PFSK-1 (cell line): ENCODE data around the gene MUC5AC.

Experiments used
- FOXP2 ChIP-seq: optimal IDR thresholded peaks from 2 replicates; pipeline ENCODE3; 2011; ENCODE audit warnings: borderline replicate concordance, control low read depth, inconsistent platforms; ENCODE audit not compliant: insufficient read depth; ENCODE audit errors: extremely low read length, extremely low read depth
- POLR2AphosphoS5 ChIP-seq: IDR thresholded peaks from 2 replicates; pipeline ENCODE4 v1.6.1; 2012; ENCODE audit warnings: low read depth, mild to moderate bottlenecking, control low read depth, low read length, moderate library complexity
- SIN3A ChIP-seq: IDR thresholded peaks from 2 replicates; pipeline ENCODE4 v1.6.1; 2012; ENCODE audit warnings: mild to moderate bottlenecking, low read length, moderate library complexity, borderline replicate concordance; ENCODE audit not compliant: insufficient read depth
- TAF1 ChIP-seq: IDR thresholded peaks from 2 replicates; pipeline ENCODE4 v1.6.1; 2012; ENCODE audit warnings: low read length, control low read depth, borderline replicate concordance; ENCODE audit not compliant: insufficient read depth
- TF ChIP-seq, protein P1 (sequence below), 2 experiments: IDR thresholded peaks; 2 replicates each; pipeline versions ENCODE4 v1.6.1 to v1.8.0; 2011 to 2012; ENCODE audit warnings: low read depth in 2 of 2, low read length in 2 of 2, control low read depth in 1 of 2, inconsistent platforms in 1 of 2, mild to moderate bottlenecking in 1 of 2, moderate library complexity in 1 of 2; ENCODE audit not compliant: insufficient read depth in 1 of 2

The MUC5AC gene

DNA sequence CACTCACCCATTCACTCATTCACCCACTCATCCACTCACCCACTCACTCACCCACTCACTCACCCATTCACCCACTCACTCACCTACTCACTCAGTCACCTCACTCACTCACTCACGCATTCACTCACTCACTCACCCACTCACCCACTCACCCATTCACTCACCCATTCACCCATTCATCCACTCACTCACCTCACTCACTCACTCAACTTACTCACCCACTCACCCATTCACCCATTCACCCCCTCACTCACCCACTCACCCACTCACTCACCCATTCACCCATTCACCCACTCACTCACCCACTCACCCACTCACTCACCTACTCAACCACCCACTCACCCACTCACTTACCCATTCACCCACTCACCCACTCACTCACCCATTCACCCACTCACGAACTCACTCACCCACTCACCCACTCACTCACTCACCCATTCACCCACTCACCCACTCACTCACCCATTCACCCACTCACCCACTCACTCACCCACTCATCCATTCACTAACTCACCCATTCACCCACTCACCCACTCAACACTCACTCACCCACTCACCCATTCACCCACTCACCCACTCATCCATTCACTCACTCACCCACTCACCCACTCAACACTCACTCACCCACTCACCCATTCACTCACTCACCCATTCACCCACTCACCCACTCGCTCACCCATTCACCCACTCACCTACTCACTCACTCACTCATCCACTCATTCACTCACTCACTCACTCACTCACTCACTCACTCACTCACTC, 13.7 kb downstream of the MUC5AC start:
- TF ChIP-seq SIN3A (no peak), TAF1 (no peak), POLR2AphosphoS5 (no peak), FOXP2 (no peak)
- TF ChIP-seq, protein P1, sequence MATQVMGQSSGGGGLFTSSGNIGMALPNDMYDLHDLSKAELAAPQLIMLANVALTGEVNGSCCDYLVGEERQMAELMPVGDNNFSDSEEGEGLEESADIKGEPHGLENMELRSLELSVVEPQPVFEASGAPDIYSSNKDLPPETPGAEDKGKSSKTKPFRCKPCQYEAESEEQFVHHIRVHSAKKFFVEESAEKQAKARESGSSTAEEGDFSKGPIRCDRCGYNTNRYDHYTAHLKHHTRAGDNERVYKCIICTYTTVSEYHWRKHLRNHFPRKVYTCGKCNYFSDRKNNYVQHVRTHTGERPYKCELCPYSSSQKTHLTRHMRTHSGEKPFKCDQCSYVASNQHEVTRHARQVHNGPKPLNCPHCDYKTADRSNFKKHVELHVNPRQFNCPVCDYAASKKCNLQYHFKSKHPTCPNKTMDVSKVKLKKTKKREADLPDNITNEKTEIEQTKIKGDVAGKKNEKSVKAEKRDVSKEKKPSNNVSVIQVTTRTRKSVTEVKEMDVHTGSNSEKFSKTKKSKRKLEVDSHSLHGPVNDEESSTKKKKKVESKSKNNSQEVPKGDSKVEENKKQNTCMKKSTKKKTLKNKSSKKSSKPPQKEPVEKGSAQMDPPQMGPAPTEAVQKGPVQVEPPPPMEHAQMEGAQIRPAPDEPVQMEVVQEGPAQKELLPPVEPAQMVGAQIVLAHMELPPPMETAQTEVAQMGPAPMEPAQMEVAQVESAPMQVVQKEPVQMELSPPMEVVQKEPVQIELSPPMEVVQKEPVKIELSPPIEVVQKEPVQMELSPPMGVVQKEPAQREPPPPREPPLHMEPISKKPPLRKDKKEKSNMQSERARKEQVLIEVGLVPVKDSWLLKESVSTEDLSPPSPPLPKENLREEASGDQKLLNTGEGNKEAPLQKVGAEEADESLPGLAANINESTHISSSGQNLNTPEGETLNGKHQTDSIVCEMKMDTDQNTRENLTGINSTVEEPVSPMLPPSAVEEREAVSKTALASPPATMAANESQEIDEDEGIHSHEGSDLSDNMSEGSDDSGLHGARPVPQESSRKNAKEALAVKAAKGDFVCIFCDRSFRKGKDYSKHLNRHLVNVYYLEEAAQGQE (IDR thresholded peaks at IDR 0.05; ENCODE audit: insufficient read depth in 1 of 2, low read depth in 2 of 2, low read length in 2 of 2): no peak

DNA sequence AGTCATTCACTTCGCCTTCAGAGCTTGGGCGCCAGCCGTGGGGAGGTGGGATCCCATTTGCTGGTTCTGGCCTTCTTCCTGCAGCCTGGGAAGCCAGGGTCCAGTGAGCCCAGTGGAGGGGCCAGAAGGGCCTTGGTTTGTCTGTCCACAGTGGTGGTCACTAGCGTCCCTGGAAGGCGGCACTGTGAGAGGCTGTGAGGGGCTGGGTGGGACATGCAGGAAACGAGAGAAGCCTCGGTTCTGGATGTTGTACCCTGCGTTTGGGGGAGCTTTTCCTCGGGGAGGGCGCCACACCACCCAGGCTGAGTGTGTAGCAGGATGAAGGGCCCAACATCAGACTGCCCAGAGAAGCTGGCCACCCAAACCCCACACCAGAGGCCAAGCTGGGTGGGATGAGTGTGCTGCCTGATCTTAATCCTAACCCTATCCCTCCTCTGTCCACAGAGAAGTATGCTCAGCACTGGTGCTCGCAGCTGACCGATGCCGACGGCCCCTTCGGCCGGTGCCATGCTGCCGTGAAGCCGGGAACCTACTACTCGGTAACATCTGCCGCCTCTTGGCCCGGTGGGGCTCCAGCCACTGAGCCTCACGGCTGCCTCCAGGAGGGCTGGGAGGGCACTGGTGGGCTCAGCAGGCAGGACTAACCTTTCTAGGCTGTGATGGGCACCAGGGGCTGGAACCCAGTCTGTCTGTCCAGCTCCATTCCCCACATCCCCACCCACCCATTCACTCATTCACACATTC, 14.4 kb downstream of the MUC5AC start:
- TF ChIP-seq SIN3A: no peak
- TF ChIP-seq TAF1: no peak
- TF ChIP-seq, protein P1 (IDR thresholded peaks at IDR 0.05; ENCODE audit: insufficient read depth in 1 of 2, low read depth in 2 of 2, low read length in 2 of 2): no peak
- TF ChIP-seq FOXP2: no peak
- no peak for TF ChIP-seq POLR2AphosphoS5

DNA sequence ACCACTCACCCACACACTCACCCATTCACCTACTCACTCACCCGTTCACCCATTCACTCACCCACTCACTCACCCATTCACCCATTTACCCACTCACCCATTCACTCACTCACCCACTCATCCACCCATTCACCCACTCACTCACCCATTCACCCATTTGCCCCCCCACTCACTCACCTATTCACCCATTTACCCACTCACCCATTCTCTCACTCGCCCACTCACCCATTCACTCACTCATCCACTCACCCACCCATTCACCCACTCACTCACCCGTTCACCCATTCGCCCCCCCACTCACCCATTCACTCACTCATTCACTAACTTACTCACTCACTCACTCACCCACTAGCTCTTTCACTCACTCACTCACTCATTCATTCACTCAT, 15.0 kb downstream of the MUC5AC start:
- TF ChIP-seq SIN3A (no peak), TAF1 (no peak), POLR2AphosphoS5 (no peak), FOXP2 (no peak)
- TF ChIP-seq, protein P1 (IDR thresholded peaks at IDR 0.05; ENCODE audit: insufficient read depth in 1 of 2, low read depth in 2 of 2, low read length in 2 of 2): no peak

DNA sequence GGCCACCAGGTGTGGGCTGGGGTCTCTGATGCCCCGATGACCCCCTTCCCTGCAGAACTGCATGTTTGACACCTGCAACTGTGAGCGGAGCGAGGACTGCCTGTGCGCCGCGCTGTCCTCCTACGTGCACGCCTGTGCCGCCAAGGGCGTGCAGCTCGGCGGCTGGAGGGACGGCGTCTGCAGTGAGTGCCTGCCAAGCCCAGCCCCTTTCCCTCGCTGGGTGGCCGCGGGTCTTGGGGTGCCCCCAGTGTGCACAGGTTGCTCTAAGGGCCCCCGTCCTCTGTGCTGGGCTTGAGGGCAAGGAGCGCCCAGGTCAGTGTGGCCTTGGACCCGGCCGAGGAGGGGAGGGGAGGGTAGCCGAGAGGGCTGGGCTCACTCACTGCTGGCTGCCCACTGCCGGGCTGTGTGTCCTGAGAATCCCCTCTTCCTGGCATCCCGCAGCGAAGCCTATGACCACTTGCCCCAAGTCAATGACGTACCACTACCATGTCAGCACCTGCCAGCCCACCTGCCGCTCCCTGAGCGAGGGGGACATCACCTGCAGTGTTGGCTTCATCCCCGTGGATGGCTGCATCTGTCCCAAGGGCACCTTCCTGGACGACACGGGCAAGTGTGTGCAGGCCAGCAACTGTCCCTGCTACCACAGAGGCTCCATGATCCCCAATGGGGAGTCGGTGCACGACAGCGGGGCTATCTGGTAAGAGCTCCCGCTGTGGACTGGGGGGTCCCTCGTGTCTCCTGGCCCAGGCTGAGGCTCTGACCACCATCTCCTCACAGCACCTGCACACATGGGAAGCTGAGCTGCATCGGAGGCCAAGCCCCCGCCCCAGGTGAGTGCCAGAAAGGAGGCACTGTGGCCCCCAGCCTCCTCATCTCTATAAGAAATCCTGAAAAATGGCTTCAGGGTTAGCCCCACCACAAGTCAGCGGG, 17.0 kb downstream of the MUC5AC start:
- no peak for TF ChIP-seq SIN3A
- TF ChIP-seq, protein P1 (IDR thresholded peaks at IDR 0.05; ENCODE audit: insufficient read depth in 1 of 2, low read depth in 2 of 2, low read length in 2 of 2): no peak
- no peak for TF ChIP-seq POLR2AphosphoS5
